Fibroblast of skin of back (primary cell): Measurements from ENCODE around the gene NR1D1.

Experiments
- DNase-seq: peaks from one replicate; pipeline ENCODE4 v3.0.0-alpha.2; 2013

The NR1D1 gene

GRCh38 chr17:40075201-40075941, 25.0 kb downstream of the NR1D1 start:
- DNase-seq = peak; percentile 68

- no peak for DNase-seq
Measured at GRCh38 chr17:40074871-40075200, 25.6 kb downstream of the NR1D1 start.

GRCh38 chr17:40074175-40074512, 26.2 kb downstream of the NR1D1 start:
- DNase-seq = no peak

- no peak for DNase-seq
Measured at GRCh38 chr17:40073454-40074174, 26.8 kb downstream of the NR1D1 start.

- DNase-seq = no peak
Measured at GRCh38 chr17:40072735-40073346, 27.5 kb downstream of the NR1D1 start.

GRCh38 chr17:40072040-40072734, 28.2 kb downstream of the NR1D1 start:
- no peak for DNase-seq

GRCh38 chr17:40071313-40072039, 28.9 kb downstream of the NR1D1 start:
- no peak for DNase-seq

- no peak for DNase-seq
Measured at GRCh38 chr17:40070709-40071312, 29.6 kb downstream of the NR1D1 start.

GRCh38 chr17:40069751-40070708, 30.4 kb downstream of the NR1D1 start:
- no peak for DNase-seq

GRCh38 chr17:40068917-40069750, 31.3 kb downstream of the NR1D1 start:
- DNase-seq = peak; percentile 85

- no peak for DNase-seq
Measured at GRCh38 chr17:40068584-40068916, 31.8 kb downstream of the NR1D1 start.

GRCh38 chr17:40068129-40068581, 32.2 kb downstream of the NR1D1 start:
- no peak for DNase-seq

GRCh38 chr17:40067710-40068109, 32.7 kb downstream of the NR1D1 start:
- no peak for DNase-seq

- no peak for DNase-seq
Measured at GRCh38 chr17:40065769-40066510, 34.4 kb downstream of the NR1D1 start.

- DNase-seq = peak; percentile 80
Measured at GRCh38 chr17:40064971-40065768, 35.2 kb downstream of the NR1D1 start.

- DNase-seq = no peak
Measured at GRCh38 chr17:40063901-40064531, 36.4 kb downstream of the NR1D1 start.

GRCh38 chr17:40063187-40063771, 37.1 kb downstream of the NR1D1 start:
- no peak for DNase-seq
